IMR-90 (cell line): ENCODE measurements around the gene REPS1.

Experiments
- BHLHE40 ChIP-seq: fragments of 150-350 bp; IDR thresholded peaks from 2 replicates; pipeline ENCODE4 v1.6.1; 2016; ENCODE audit warnings: mild to moderate bottlenecking, low read depth, low read length
- CEBPB ChIP-seq: IDR thresholded peaks from 2 replicates; pipeline ENCODE4 v1.6.1; 2012; ENCODE audit warnings: low read depth, low read length, improper control_type of control experiment
- CHD1 ChIP-seq: IDR thresholded peaks from 2 replicates; pipeline ENCODE4 v1.6.1; 2012; ENCODE audit warnings: low read depth, low read length, improper control_type of control experiment
- CTCF ChIP-seq: conservative IDR thresholded peaks from 2 replicates; pipeline ENCODE4 v1.5.1; 2012; ENCODE audit warnings: mild to moderate bottlenecking, low read depth, low read length, improper control_type of control experiment
- ELK1 ChIP-seq: fragments of 150-350 bp; IDR thresholded peaks from 2 replicates; pipeline ENCODE4 v1.6.1; 2016; ENCODE audit warnings: low read depth, mild to moderate bottlenecking, low read length, moderate library complexity, borderline replicate concordance
- FOS ChIP-seq: fragments of 150-350 bp; IDR thresholded peaks from 2 replicates; pipeline ENCODE4 v1.6.1; 2016; ENCODE audit warnings: low read depth, low read length
- MAFK ChIP-seq: IDR thresholded peaks from 2 replicates; pipeline ENCODE4 v1.6.1; 2012; ENCODE audit warnings: low read depth, low read length, improper control_type of control experiment
- MAZ ChIP-seq: IDR thresholded peaks from 2 replicates; pipeline ENCODE4 v1.6.1; 2012; ENCODE audit warnings: low read depth, mild to moderate bottlenecking, low read length, improper control_type of control experiment, moderate library complexity, borderline replicate concordance
- NFE2L2 ChIP-seq: fragments of 150-350 bp; IDR thresholded peaks from 2 replicates; pipeline ENCODE4 v1.6.1; 2016; ENCODE audit warnings: low read depth, mild to moderate bottlenecking, low read length
- POLR2A ChIP-seq: IDR thresholded peaks from 2 replicates; pipeline ENCODE4 v1.6.1; 2012; ENCODE audit warnings: mild to moderate bottlenecking, low read depth, low read length
- RAD21 ChIP-seq: IDR thresholded peaks from 2 replicates; pipeline ENCODE4 v1.6.1; 2012; ENCODE audit warnings: low read length, improper control_type of control experiment
- RCOR1 ChIP-seq: IDR thresholded peaks from 2 replicates; pipeline ENCODE4 v1.6.1; 2012; ENCODE audit warnings: mild to moderate bottlenecking, low read length, improper control_type of control experiment; ENCODE audit not compliant: insufficient replicate concordance
- RFX5 ChIP-seq: IDR thresholded peaks from 2 replicates; pipeline ENCODE4 v1.8.0; 2012; ENCODE audit warnings: low read depth, mild to moderate bottlenecking, low read length, moderate library complexity

- no peak for TF ChIP-seq MAFK
- no peak for TF ChIP-seq CTCF
- no peak for TF ChIP-seq CEBPB
- TF ChIP-seq POLR2A = no peak
- no peak for TF ChIP-seq CHD1
- TF ChIP-seq FOS = no peak
- TF ChIP-seq RAD21 = no peak
- no peak for TF ChIP-seq BHLHE40
- no peak for TF ChIP-seq RFX5
- no peak for TF ChIP-seq MAZ
- TF ChIP-seq ELK1 = no peak
- TF ChIP-seq RCOR1 = no peak
- TF ChIP-seq NFE2L2 = no peak
Observed at GRCh38 chr6:138987080-138987642, 892 bp downstream of the REPS1 start.
